ENCODE data around the gene IRAK2.

DNA sequence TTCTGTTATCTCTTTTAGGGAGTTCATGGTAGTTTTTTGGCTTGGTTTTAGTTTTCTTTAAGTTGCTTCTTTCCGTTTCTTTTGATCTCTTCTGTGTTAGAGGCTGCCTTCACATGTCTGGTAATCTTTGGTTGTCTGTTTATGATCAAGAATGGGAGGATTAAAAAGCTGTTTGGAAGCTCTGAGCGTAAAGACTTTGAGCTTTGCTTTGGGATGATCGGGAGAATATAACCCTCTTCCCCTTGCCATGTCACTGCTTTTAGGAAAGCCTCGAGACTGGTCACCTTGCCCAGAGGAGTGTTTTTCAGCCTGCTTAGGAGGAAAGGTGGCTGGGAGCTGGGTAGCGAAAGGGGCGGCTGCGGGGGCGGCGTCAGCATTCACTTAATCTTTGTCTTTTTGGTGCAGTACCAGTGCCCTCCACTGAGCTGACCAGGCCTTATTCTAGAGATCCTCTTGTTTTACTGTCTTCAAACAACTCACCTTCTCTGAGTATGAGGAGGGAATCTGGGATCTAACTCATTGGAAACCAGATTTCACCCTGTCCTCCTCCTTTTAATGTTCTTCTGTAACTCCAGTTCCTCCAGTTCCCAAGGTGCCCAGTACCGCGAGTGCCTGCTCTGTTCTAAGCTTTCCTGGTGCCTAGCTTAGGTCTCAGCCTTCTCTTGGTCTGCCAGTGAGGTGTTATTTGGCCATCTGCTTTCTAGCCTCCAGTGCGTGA lies 99.1 kb downstream of the IRAK2 start:
- TF ChIP-seq CBX8 (IDR thresholded peaks at IDR 0.05): no peak
- TF ChIP-seq HOXA7 (CRISPR knock-in tag; IDR thresholded peaks at IDR 0.05): no peak
- TF ChIP-seq POLR2A (IDR thresholded peaks at IDR 0.05; ENCODE audit: low read length): no peak
- TF ChIP-seq, protein P1, sequence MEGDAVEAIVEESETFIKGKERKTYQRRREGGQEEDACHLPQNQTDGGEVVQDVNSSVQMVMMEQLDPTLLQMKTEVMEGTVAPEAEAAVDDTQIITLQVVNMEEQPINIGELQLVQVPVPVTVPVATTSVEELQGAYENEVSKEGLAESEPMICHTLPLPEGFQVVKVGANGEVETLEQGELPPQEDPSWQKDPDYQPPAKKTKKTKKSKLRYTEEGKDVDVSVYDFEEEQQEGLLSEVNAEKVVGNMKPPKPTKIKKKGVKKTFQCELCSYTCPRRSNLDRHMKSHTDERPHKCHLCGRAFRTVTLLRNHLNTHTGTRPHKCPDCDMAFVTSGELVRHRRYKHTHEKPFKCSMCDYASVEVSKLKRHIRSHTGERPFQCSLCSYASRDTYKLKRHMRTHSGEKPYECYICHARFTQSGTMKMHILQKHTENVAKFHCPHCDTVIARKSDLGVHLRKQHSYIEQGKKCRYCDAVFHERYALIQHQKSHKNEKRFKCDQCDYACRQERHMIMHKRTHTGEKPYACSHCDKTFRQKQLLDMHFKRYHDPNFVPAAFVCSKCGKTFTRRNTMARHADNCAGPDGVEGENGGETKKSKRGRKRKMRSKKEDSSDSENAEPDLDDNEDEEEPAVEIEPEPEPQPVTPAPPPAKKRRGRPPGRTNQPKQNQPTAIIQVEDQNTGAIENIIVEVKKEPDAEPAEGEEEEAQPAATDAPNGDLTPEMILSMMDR (IDR thresholded peaks at IDR 0.05): peak; percentile 3; the same call in 2 of the 3 replicates
- TF ChIP-seq RNF2 (IDR thresholded peaks at IDR 0.05; ENCODE audit: borderline replicate concordance, low read depth): no peak
- TF ChIP-seq JUNB (IDR thresholded peaks at IDR 0.05): no peak
- TF ChIP-seq RAD21 (conservative IDR thresholded peaks at IDR 0.05 in 1 of 2, IDR thresholded peaks at IDR 0.05 in 1 of 2): 0 out of 5 replicates have a peak, but pooled peaks of 1 of the 2 experiments have one; percentile 20
- TF ChIP-seq, protein P2, sequence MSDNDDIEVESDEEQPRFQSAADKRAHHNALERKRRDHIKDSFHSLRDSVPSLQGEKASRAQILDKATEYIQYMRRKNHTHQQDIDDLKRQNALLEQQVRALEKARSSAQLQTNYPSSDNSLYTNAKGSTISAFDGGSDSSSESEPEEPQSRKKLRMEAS (IDR thresholded peaks at IDR 0.05): no peak
- TF ChIP-seq EHMT2 (IDR thresholded peaks at IDR 0.05; ENCODE audit: low read depth): no peak

Data from A549 (cell line).